ENCODE results near the gene INTS6L.
"Not testable (repeated sequence)": the region's sequence is repeated elsewhere in the genome, so short reads cannot be mapped to it uniquely, and the experiment has no call there.

The INTS6L gene

DNA sequence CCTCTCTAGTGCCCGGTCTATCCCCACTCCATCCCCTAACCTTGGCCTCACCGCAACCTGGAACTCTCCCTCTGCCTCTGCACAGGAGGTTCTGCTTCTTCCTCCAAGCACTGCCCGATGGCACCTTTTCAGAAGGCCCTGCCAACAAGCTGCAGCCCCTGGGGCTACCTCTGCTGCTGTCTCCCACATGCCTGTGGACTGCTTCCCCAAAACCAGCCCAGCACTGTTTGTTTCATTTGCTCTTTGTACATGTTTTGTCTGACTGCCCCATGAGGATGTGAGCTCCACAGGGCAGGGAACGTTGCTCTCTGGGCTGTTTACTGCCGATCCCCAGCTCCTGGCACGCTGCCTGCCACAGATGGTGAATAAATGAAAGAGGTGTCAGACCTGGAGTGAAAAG lies 85.4 kb downstream of the INTS6L start:
- Mint-ChIP-seq H3K36me3 (ENCODE audit: low read depth) (no peaks in the 10 kb centered on the region), H3K27ac (no peak overlapping the region), H3K27me3 (ENCODE audit: low read depth) (no peaks in the 10 kb centered on the region), H3K4me1 (ENCODE audit: low read depth) (no peaks in the 10 kb centered on the region), H3K4me3 (no peak overlapping the region), H3K9me3 (no peaks in the 10 kb centered on the region)

DNA sequence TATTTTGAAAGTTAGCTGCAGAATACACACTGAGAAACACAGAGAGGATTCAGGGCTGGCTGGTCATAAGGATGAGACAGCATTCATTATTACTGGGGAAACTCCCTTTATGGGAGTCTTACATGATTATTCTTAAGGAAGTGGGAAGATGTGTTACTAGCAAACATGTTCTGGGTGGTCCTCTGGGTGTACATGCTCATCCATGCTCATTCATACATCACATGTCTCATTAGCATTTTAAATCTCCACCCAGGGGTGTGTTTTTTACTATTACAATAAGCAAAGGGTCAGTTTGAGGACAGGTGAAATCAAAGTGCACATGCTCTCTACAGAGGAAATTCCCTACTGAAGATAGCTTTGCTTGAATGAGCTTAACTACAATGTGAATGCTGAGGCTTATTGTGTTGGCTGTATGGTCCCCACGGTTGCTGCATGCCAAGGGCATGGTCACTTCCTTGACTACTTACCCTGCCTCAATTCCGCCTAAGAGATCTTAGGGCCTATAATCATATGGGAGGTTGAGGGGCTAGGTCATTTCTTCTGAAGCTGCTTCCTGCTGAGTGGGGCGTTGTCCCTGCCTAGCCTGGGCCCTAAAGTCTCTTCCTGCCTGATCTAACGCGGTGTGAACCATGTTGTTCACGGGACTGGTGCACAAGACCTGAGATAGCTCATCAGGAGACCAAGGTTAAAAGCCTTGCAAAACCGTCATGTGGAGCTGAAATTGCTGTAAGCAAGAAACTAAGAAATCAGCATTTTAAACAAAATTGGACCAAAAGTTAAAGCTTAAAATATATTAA lies 104.1 kb downstream of the INTS6L start:
- H3K36me3 Mint-ChIP-seq (ENCODE audit: low read depth); H3K4me3 Mint-ChIP-seq; H3K27me3 Mint-ChIP-seq (ENCODE audit: low read depth); H3K9me3 Mint-ChIP-seq; H3K27ac Mint-ChIP-seq; H3K4me1 Mint-ChIP-seq (ENCODE audit: low read depth): not testable (repeated sequence)

DNA sequence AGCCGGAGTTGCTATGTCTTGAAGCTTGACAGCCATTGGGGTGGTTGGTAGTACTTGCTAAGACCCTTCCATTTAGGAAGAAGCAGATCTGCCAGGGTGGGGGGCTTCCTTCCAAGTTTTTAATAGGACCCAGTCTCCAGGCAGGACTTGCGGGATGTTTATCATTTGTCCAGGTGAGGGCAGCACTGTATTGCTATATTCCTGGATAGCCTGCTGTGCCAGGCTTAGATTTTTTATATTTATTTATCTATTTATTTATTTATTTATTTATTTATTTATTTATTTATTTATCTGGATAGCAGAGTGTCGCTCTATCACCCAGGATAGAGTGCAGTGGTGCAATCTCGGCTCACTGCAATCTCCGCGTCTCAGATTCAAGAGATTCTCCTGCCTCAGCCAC lies 105.5 kb downstream of the INTS6L start:
- Mint-ChIP-seq H3K4me1 (ENCODE audit: low read depth) (no peaks in the 10 kb centered on the region), H3K36me3 (ENCODE audit: low read depth) (no peaks in the 10 kb centered on the region), H3K27ac (no peak overlapping the region), H3K4me3 (no peak overlapping the region), H3K9me3 (no peaks in the 10 kb centered on the region), H3K27me3 (ENCODE audit: low read depth) (no peaks in the 10 kb centered on the region)

DNA sequence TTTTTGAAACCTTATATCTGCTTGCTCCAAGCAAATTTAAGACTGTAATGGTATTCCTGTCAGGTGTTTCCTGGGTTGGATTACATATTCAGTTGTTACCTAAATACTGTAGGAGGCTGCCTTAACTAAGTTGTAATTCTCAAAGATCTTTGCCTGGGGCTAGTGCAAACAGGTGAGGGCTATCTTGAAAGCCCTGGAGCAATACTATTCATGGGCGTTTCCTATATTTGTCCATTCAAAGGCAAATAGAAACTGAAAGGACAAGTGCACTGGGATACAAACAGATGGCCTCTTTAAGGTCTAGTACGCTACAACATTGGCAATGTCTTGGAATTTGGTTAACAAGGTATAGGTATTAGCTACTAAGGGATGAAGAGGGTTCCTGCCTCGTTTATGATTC lies 108.9 kb downstream of the INTS6L start:
- Mint-ChIP-seq H3K27ac (no peak overlapping the region), H3K9me3 (no peaks in the 10 kb centered on the region), H3K4me1 (ENCODE audit: low read depth) (no peaks in the 10 kb centered on the region), H3K4me3 (no peak overlapping the region), H3K27me3 (ENCODE audit: low read depth) (peaks cover 3% of the 10 kb centered on the region), H3K36me3 (ENCODE audit: low read depth) (no peaks in the 10 kb centered on the region)
